ENCODE results near the gene MUCL3.

DNA sequence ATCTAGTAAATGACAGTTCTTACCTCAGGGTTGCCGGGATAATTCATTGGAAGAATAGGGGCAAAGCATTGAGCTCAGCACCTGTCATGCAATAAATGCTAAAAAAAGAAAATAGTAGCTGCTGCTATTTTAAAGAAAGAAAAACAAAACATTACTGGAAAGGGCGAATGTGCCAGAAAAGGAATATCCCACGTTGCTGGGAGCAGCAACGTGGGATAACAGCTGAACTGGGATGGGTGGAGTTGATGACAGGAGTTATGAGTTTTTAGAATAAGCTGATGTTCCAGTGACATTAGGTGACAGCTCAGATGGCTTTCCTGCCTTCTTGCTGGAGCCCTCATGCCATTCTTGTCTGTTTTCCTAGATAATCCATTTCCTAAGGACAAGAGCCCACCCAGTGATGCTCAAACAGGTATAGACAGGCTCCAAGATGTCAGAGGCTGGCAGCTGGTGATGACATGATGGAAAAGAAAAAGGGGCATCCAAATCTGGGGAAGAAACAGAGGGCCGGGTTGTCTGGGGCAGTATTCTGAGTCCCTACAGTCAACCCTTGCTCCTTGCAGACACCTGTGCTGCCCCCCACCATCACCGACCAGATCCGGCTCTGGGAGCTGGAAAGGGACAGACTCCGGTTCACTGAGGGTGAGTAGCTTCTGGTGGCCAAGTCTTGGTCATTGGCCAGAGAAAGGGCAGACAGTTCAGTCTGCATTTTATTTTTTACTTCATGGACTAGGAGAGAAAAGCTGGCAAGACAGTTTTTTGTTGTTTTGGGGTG lies 27.8 kb upstream of the MUCL3 start:
- TF ChIP-seq POLR2A (IDR thresholded peaks at IDR 0.05) (no peak), POLR2AphosphoS5 (IDR thresholded peaks at IDR 0.05) (no peak)
- TF ChIP-seq, protein P1, sequence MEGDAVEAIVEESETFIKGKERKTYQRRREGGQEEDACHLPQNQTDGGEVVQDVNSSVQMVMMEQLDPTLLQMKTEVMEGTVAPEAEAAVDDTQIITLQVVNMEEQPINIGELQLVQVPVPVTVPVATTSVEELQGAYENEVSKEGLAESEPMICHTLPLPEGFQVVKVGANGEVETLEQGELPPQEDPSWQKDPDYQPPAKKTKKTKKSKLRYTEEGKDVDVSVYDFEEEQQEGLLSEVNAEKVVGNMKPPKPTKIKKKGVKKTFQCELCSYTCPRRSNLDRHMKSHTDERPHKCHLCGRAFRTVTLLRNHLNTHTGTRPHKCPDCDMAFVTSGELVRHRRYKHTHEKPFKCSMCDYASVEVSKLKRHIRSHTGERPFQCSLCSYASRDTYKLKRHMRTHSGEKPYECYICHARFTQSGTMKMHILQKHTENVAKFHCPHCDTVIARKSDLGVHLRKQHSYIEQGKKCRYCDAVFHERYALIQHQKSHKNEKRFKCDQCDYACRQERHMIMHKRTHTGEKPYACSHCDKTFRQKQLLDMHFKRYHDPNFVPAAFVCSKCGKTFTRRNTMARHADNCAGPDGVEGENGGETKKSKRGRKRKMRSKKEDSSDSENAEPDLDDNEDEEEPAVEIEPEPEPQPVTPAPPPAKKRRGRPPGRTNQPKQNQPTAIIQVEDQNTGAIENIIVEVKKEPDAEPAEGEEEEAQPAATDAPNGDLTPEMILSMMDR (IDR thresholded peaks at IDR 0.05), result no peak

Measured in prostate gland (tissue), 2 donors.